GM23338 (cell line): ENCODE measurements around the gene PCSK6. TPM values are rescaled to one million over a fixed set of nuclear protein-coding genes. Genes with fewer than 3 reads are reported as not detected.

Experiments used
- ATAC-seq: fragments of 200-7000 bp; cut with Tn5 transposase; 3 replicates; pipeline ENCODE4 v1.9.1; 2020
- DNase-seq: peaks from one replicate; pipeline ENCODE4 v3.0.0-alpha.2; 2015; ENCODE audit warnings: low spot score
- H2AFZ ChIP-seq: fragments of 200-600 bp; sonication (generic); 2 replicates; pipeline ENCODE4 v1.8.0; 2016; ENCODE audit warnings: antibody characterized with exemption, mild to moderate bottlenecking, moderate library complexity
- H3F3A ChIP-seq: fragments of 200-600 bp; sonication (generic); replicated peaks from 2 replicates; pipeline ENCODE4 v1.8.0; 2017; ENCODE audit warnings: antibody characterized with exemption, mixed run types, low read depth
- H3K27ac ChIP-seq: fragments of 200-600 bp; sonication (generic); 2 replicates; pipeline ENCODE4 v1.6.1; 2016; ENCODE audit warnings: low read depth
- H3K27me3 ChIP-seq: fragments of 200-600 bp; sonication (generic); 2 replicates; pipeline ENCODE4 v1.8.0; 2016; ENCODE audit warnings: mild to moderate bottlenecking, mixed run types, moderate library complexity; ENCODE audit not compliant: insufficient read depth
- H3K36me3 ChIP-seq: fragments of 200-600 bp; sonication (generic); 2 replicates; pipeline ENCODE4 v1.8.0; 2016; ENCODE audit warnings: mild to moderate bottlenecking; ENCODE audit not compliant: insufficient read depth
- H3K4me1 ChIP-seq: fragments of 200-600 bp; sonication (generic); 2 replicates; pipeline ENCODE4 v1.8.0; 2016; ENCODE audit warnings: mild to moderate bottlenecking, moderate library complexity; ENCODE audit not compliant: insufficient read depth
- H3K4me2 ChIP-seq: fragments of 200-600 bp; sonication (generic); 2 replicates; pipeline ENCODE4 v1.7.1; 2017; ENCODE audit warnings: mixed run types
- H3K4me3 ChIP-seq: fragments of 200-600 bp; sonication (generic); 2 replicates; pipeline ENCODE4 v1.6.1; 2016; ENCODE audit warnings: mixed run types
- H3K79me2 ChIP-seq: fragments of 200-600 bp; sonication (generic); replicated peaks from 2 replicates; pipeline ENCODE4 v1.8.0; 2017; ENCODE audit warnings: mild to moderate bottlenecking; ENCODE audit not compliant: insufficient read depth
- H3K9me2 ChIP-seq: fragments of 200-600 bp; sonication (generic); 2 replicates; pipeline ENCODE4 v1.8.0; 2017; ENCODE audit not compliant: insufficient read depth
- H4K20me1 ChIP-seq: fragments of 200-600 bp; sonication (generic); replicated peaks from 2 replicates; pipeline ENCODE4 v1.8.0; 2017; ENCODE audit warnings: mild to moderate bottlenecking; ENCODE audit not compliant: insufficient read depth
- H3K27ac Mint-ChIP-seq: 2 replicates; pipeline ENCODE4 v1.8.0; 2020; ENCODE audit warnings: inconsistent platforms, mild to moderate bottlenecking, moderate library complexity, mixed read lengths
- H3K27me3 Mint-ChIP-seq: 3 replicates; pipeline ENCODE4 v1.8.0; 2022; ENCODE audit warnings: low read depth, mild to moderate bottlenecking, moderate library complexity, mixed read lengths, inconsistent platforms; ENCODE audit not compliant: insufficient read depth, poor library complexity
- H3K36me3 Mint-ChIP-seq: 3 replicates; pipeline ENCODE4 v1.8.0; 2021; ENCODE audit warnings: low read depth, mild to moderate bottlenecking, inconsistent platforms, moderate library complexity, mixed read lengths
- H3K4me1 Mint-ChIP-seq: 3 replicates; pipeline ENCODE4 v1.8.0; 2020; ENCODE audit warnings: mild to moderate bottlenecking, inconsistent platforms, mixed read lengths
- H3K4me3 Mint-ChIP-seq: 3 replicates; pipeline ENCODE4 v1.8.0; 2021; ENCODE audit warnings: moderate library complexity, mild to moderate bottlenecking, inconsistent platforms, mixed read lengths
- H3K9me3 Mint-ChIP-seq: 3 replicates; pipeline ENCODE4 v1.8.0; 2020; ENCODE audit warnings: moderate library complexity, mild to moderate bottlenecking, inconsistent platforms, mixed read lengths
- CREB1 ChIP-seq: fragments of 250-450 bp; sonication (Bioruptor Pico); IDR thresholded peaks from 2 replicates; pipeline ENCODE4 v1.5.0; 2020; ENCODE audit warnings: low read depth, mild to moderate bottlenecking, moderate library complexity
- EZH2 ChIP-seq: fragments of 200-600 bp; sonication (generic); IDR thresholded peaks from one replicate; pipeline ENCODE4 v1.8.0; 2017; ENCODE audit warnings: antibody characterized with exemption, mild to moderate bottlenecking, low read depth; ENCODE audit not compliant: unreplicated experiment
- EZH2phosphoT487 ChIP-seq: fragments of 200-600 bp; sonication (generic); IDR thresholded peaks from one replicate; pipeline ENCODE4 v1.8.1; 2018; ENCODE audit warnings: antibody characterized with exemption; ENCODE audit not compliant: unreplicated experiment
- NANOG ChIP-seq: IDR thresholded peaks from 2 replicates; pipeline ENCODE4 v1.6.1; 2016; ENCODE audit warnings: antibody characterized with exemption, borderline replicate concordance
- POLR2AphosphoS5 ChIP-seq: IDR thresholded peaks from 2 replicates; pipeline ENCODE4 v1.6.1; 2016; ENCODE audit warnings: antibody characterized with exemption, low read depth
- STAT1 ChIP-seq: IDR thresholded peaks from one replicate; pipeline ENCODE4 v1.6.1; 2016; ENCODE audit warnings: antibody characterized with exemption; ENCODE audit not compliant: unreplicated experiment
- ZNF114 ChIP-seq: fragments of 250-450 bp; sonication (Bioruptor Pico); IDR thresholded peaks from 2 replicates; pipeline ENCODE4 v1.5.0; 2020; ENCODE audit warnings: mild to moderate bottlenecking, moderate library complexity
- polyA plus RNA-seq: library from polyadenylated mRNA; unstranded; fragments of >200 nt; fragmentation: Nextera tagmentation; extraction: Ambion mirVana; gene quantifications from 2 replicates; pipeline ENCODE4 v1.2.1, GENCODE V29; 2016
- total RNA-seq: library from RNA; depleted of rRNA; stranded (reverse); fragments of >200 nt; shearing (Covaris generic); gene quantifications from 2 replicates; pipeline ENCODE4 v1.2.3, GENCODE V29; 2014
- TF ChIP-seq, protein P1 (sequence below): IDR thresholded peaks from 2 replicates; pipeline ENCODE4 v1.6.1; 2016; ENCODE audit warnings: antibody characterized with exemption
- TF ChIP-seq, protein P2 (sequence below): fragments of 250-450 bp; sonication (Bioruptor Pico); IDR thresholded peaks from 2 replicates; pipeline ENCODE4 v1.5.0; 2020; ENCODE audit warnings: mild to moderate bottlenecking, moderate library complexity

PCSK6 gene
- total and polyA plus RNA-seq, 2 experiments from 2014 or later = 1.7 to 6.7 TPM

DNA sequence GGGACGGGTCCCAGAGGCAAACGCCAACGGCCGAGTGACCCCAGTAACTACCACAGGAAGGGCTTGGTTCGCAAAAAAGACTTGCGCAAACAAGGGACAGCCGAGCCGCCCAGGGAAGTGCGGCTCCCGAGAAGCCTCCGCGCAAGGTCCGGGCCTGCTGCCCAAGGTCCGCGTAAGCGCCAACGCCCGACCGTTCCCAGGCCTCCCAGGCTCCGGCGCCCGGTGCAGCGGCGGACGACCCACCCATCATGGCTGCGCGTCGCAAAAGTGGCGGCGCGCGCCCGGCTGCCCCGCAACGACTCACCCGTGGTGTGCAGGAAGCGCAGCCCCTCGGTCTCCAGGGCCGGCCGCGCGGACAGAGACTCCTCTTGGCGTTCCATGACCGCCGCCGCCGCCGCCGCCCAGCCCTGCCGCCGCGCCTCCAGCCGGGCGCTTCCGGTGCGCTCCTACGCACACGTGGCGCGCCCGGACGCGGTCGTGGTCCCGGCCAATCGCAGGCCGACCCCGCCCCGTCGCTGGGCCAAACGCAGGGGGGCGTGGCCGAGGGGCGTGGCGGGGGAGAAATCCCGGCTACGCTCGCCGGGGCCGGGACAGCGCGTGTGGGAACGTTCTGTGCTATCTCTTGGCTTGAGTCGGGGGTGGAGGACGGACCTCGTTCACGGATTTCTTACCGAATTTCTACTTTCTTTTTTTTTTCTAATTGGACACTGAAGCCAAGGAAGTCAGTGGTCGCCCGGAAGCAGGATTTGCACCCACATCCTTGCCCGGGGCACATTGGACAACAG is 212.3 kb downstream of the PCSK6 start, which contains the start of gene SELENOS:
Gene SELENOS (minus strand): TSS at position 448 of the 785 bp plus-strand sequence. CDS start 68 bp downstream, at position 380.
- peak within 1 kb of the TSS; percentile 100 for H3K4me2 ChIP-seq
- H3K36me3 ChIP-seq = peaks cover 45% of the 10 kb centered on the region
- Mint-ChIP-seq H3K27me3 (peaks cover 9% of the 10 kb centered on the region), H3K36me3 (peaks cover 52% of the 10 kb centered on the region), H3K4me3 (peak within 1 kb of the TSS; percentile 95), H3K4me1 (peaks cover 7% of the 10 kb centered on the region; the same call in 2 of the 3 replicates), H3K9me3 (no peaks in the 10 kb centered on the region), H3K27ac (peak within 1 kb of the TSS; percentile 63; the same call in 1 of the 2 replicates)
- no peak within 1 kb of the TSS for H3K27ac ChIP-seq
- H3K9me2 ChIP-seq = no peaks in the 10 kb centered on the region
- peaks cover 43% of the 10 kb centered on the region for H3F3A ChIP-seq
- H3K79me2 ChIP-seq = peaks cover 19% of the 10 kb centered on the region
- TF ChIP-seq EZH2phosphoT487 (no peak), CREB1 (CRISPR knock-in tag) (peak; percentile 86), NANOG (no peak), STAT1 (no peak), ZNF114 (CRISPR knock-in tag) (no peak), POLR2AphosphoS5 (peak; percentile 83), EZH2 (no peak)
- TF ChIP-seq, protein P1, sequence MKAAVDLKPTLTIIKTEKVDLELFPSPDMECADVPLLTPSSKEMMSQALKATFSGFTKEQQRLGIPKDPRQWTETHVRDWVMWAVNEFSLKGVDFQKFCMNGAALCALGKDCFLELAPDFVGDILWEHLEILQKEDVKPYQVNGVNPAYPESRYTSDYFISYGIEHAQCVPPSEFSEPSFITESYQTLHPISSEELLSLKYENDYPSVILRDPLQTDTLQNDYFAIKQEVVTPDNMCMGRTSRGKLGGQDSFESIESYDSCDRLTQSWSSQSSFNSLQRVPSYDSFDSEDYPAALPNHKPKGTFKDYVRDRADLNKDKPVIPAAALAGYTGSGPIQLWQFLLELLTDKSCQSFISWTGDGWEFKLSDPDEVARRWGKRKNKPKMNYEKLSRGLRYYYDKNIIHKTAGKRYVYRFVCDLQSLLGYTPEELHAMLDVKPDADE = peak; percentile 67; the same call in 1 of the 2 replicates
- TF ChIP-seq, protein P2, sequence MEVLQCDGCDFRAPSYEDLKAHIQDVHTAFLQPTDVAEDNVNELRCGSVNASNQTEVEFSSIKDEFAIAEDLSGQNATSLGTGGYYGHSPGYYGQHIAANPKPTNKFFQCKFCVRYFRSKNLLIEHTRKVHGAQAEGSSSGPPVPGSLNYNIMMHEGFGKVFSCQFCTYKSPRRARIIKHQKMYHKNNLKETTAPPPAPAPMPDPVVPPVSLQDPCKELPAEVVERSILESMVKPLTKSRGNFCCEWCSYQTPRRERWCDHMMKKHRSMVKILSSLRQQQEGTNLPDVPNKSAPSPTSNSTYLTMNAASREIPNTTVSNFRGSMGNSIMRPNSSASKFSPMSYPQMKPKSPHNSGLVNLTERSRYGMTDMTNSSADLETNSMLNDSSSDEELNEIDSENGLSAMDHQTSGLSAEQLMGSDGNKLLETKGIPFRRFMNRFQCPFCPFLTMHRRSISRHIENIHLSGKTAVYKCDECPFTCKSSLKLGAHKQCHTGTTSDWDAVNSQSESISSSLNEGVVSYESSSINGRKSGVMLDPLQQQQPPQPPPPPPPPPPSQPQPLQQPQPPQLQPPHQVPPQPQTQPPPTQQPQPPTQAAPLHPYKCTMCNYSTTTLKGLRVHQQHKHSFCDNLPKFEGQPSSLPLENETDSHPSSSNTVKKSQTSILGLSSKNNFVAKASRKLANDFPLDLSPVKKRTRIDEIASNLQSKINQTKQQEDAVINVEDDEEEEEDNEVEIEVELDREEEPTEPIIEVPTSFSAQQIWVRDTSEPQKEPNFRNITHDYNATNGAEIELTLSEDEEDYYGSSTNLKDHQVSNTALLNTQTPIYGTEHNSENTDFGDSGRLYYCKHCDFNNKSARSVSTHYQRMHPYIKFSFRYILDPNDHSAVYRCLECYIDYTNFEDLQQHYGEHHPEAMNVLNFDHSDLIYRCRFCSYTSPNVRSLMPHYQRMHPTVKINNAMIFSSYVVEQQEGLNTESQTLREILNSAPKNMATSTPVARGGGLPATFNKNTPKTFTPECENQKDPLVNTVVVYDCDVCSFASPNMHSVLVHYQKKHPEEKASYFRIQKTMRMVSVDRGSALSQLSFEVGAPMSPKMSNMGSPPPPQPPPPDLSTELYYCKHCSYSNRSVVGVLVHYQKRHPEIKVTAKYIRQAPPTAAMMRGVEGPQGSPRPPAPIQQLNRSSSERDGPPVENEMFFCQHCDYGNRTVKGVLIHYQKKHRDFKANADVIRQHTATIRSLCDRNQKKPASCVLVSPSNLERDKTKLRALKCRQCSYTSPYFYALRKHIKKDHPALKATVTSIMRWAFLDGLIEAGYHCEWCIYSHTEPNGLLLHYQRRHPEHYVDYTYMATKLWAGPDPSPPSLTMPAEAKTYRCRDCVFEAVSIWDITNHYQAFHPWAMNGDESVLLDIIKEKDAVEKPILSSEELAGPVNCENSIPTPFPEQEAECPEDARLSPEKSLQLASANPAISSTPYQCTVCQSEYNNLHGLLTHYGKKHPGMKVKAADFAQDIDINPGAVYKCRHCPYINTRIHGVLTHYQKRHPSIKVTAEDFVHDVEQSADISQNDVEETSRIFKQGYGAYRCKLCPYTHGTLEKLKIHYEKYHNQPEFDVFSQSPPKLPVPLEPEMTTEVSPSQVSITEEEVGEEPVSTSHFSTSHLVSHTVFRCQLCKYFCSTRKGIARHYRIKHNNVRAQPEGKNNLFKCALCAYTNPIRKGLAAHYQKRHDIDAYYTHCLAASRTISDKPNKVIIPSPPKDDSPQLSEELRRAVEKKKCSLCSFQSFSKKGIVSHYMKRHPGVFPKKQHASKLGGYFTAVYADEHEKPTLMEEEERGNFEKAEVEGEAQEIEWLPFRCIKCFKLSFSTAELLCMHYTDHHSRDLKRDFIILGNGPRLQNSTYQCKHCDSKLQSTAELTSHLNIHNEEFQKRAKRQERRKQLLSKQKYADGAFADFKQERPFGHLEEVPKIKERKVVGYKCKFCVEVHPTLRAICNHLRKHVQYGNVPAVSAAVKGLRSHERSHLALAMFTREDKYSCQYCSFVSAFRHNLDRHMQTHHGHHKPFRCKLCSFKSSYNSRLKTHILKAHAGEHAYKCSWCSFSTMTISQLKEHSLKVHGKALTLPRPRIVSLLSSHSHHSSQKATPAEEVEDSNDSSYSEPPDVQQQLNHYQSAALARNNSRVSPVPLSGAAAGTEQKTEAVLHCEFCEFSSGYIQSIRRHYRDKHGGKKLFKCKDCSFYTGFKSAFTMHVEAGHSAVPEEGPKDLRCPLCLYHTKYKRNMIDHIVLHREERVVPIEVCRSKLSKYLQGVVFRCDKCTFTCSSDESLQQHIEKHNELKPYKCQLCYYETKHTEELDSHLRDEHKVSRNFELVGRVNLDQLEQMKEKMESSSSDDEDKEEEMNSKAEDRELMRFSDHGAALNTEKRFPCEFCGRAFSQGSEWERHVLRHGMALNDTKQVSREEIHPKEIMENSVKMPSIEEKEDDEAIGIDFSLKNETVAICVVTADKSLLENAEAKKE (CRISPR knock-in tag) = no peak
- peaks cover 11% of the 10 kb centered on the region for H4K20me1 ChIP-seq
- no peaks in the 10 kb centered on the region for H3K27me3 ChIP-seq
- H3K4me1 ChIP-seq = peaks cover 8% of the 10 kb centered on the region
- peak within 1 kb of the TSS; percentile 92 for H2AFZ ChIP-seq
- DNase-seq = peak; percentile 96
- peak within 1 kb of the TSS; percentile 100 for H3K4me3 ChIP-seq
- ATAC-seq = peak; percentile 95
